ENCODE data around the gene NLGN1. TPM values are rescaled to one million over a fixed set of nuclear protein-coding genes. Genes with fewer than 3 reads are reported as not detected.

NLGN1 gene
- total RNA-seq, 1 experiment from 2014 or later = not detected

DNA sequence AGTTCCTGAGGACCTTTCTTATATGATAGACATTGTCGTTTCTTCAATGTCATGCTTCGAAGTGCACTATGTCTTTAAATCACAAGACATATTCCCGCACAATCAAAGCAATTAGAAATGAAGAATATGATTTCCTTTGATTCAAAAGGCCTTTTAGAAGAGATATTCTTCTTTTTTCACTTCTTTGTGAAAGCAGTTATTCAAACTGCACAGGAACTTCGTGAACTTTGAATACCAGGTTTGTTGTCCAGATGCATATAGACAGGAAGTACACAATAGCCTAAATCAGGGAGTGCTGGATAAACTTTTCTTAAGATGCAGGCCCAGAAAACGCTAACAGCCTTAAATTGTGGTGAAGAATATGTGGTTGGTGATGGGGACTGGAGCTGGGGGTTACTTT lies 870.5 kb downstream of the NLGN1 start:
- BruUV-seq (replicated peaks) = no TSS peak
- intact Hi-C loops (cut with micrococcal nuclease) = no loop called here
- H3K9me3 ChIP-seq (ENCODE audit: control insufficient read depth in 1 of 2, insufficient read depth in 1 of 2, low read depth in 1 of 2, low read length in 2 of 2) = no peaks in the 10 kb centered on the region
- ChIA-PET CTCF (no interaction called here), POLR2A (no interaction called here), RAD21 (ENCODE audit: low non-redundant PET in 1 of 2, low total read pairs in 2 of 2, uncharacterized antibody in 2 of 2, unreplicated experiment in 2 of 2) (no interaction called here)
- H3K4me2 ChIP-seq (ENCODE audit: low read length) = no peak overlapping the region
- no peak for DNase-seq (ENCODE audit: low read depth, low spot score)
- no peaks in the 10 kb centered on the region for H3K4me1 ChIP-seq (ENCODE audit: control insufficient read depth in 1 of 2, insufficient read depth in 2 of 2, low read length in 2 of 2)
- no peaks in the 10 kb centered on the region for H3K79me2 ChIP-seq (ENCODE audit: insufficient read depth, low read length)
- no peaks in the 10 kb centered on the region for H3K9me2 ChIP-seq (ENCODE audit: insufficient read depth)
- no peak overlapping the region for H3K9ac ChIP-seq (ENCODE audit: low read length)
- TF ChIP-seq SP1 (IDR thresholded peaks at IDR 0.05; ENCODE audit: low read depth) = no peak
- TF ChIP-seq SIN3A (IDR thresholded peaks at IDR 0.05; ENCODE audit: low read depth) = no peak
- no peak for TF ChIP-seq ZFX (IDR thresholded peaks at IDR 0.05)
- TF ChIP-seq YY1 (IDR thresholded peaks at IDR 0.05; ENCODE audit: extremely low read depth, insufficient replicate concordance, low read depth, low read length) = no peak
- no peak for TF ChIP-seq JUND (IDR thresholded peaks at IDR 0.05)
- TF ChIP-seq SRF (IDR thresholded peaks at IDR 0.05; ENCODE audit: low read depth) = no peak
- TF ChIP-seq CEBPB (IDR thresholded peaks at IDR 0.05; ENCODE audit: low read depth) = no peak
- TF ChIP-seq RAD21 (IDR thresholded peaks at IDR 0.05; ENCODE audit: low read depth) = no peak
- TF ChIP-seq CBX3 (IDR thresholded peaks at IDR 0.05; ENCODE audit: low read depth) = no peak
- no peak for TF ChIP-seq POLR2A (IDR thresholded peaks at IDR 0.05; ENCODE audit: borderline replicate concordance, extremely low read depth, insufficient read depth, insufficient read length)
- TF ChIP-seq, protein P1, sequence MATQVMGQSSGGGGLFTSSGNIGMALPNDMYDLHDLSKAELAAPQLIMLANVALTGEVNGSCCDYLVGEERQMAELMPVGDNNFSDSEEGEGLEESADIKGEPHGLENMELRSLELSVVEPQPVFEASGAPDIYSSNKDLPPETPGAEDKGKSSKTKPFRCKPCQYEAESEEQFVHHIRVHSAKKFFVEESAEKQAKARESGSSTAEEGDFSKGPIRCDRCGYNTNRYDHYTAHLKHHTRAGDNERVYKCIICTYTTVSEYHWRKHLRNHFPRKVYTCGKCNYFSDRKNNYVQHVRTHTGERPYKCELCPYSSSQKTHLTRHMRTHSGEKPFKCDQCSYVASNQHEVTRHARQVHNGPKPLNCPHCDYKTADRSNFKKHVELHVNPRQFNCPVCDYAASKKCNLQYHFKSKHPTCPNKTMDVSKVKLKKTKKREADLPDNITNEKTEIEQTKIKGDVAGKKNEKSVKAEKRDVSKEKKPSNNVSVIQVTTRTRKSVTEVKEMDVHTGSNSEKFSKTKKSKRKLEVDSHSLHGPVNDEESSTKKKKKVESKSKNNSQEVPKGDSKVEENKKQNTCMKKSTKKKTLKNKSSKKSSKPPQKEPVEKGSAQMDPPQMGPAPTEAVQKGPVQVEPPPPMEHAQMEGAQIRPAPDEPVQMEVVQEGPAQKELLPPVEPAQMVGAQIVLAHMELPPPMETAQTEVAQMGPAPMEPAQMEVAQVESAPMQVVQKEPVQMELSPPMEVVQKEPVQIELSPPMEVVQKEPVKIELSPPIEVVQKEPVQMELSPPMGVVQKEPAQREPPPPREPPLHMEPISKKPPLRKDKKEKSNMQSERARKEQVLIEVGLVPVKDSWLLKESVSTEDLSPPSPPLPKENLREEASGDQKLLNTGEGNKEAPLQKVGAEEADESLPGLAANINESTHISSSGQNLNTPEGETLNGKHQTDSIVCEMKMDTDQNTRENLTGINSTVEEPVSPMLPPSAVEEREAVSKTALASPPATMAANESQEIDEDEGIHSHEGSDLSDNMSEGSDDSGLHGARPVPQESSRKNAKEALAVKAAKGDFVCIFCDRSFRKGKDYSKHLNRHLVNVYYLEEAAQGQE (IDR thresholded peaks at IDR 0.05; ENCODE audit: low read depth) = no peak
- TF ChIP-seq EGR1 (IDR thresholded peaks at IDR 0.05; ENCODE audit: low read depth) = no peak
- TF ChIP-seq, protein P2, sequence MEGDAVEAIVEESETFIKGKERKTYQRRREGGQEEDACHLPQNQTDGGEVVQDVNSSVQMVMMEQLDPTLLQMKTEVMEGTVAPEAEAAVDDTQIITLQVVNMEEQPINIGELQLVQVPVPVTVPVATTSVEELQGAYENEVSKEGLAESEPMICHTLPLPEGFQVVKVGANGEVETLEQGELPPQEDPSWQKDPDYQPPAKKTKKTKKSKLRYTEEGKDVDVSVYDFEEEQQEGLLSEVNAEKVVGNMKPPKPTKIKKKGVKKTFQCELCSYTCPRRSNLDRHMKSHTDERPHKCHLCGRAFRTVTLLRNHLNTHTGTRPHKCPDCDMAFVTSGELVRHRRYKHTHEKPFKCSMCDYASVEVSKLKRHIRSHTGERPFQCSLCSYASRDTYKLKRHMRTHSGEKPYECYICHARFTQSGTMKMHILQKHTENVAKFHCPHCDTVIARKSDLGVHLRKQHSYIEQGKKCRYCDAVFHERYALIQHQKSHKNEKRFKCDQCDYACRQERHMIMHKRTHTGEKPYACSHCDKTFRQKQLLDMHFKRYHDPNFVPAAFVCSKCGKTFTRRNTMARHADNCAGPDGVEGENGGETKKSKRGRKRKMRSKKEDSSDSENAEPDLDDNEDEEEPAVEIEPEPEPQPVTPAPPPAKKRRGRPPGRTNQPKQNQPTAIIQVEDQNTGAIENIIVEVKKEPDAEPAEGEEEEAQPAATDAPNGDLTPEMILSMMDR (IDR thresholded peaks at IDR 0.05 in 2 of 3, conservative IDR thresholded peaks at IDR 0.05 in 1 of 3; ENCODE audit: borderline replicate concordance in 1 of 3, insufficient read depth in 1 of 3, low read depth in 2 of 3, low read length in 2 of 3) = no peak
- TF ChIP-seq EZH2phosphoT487 (IDR thresholded peaks at IDR 0.05; ENCODE audit: borderline replicate concordance) = no peak
- no peak for TF ChIP-seq ZNF274 (IDR thresholded peaks at IDR 0.05; ENCODE audit: low read depth, low read length)
- TF ChIP-seq, protein P3, sequence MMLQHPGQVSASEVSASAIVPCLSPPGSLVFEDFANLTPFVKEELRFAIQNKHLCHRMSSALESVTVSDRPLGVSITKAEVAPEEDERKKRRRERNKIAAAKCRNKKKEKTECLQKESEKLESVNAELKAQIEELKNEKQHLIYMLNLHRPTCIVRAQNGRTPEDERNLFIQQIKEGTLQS (IDR thresholded peaks at IDR 0.05) = no peak
- TF ChIP-seq, protein P4, sequence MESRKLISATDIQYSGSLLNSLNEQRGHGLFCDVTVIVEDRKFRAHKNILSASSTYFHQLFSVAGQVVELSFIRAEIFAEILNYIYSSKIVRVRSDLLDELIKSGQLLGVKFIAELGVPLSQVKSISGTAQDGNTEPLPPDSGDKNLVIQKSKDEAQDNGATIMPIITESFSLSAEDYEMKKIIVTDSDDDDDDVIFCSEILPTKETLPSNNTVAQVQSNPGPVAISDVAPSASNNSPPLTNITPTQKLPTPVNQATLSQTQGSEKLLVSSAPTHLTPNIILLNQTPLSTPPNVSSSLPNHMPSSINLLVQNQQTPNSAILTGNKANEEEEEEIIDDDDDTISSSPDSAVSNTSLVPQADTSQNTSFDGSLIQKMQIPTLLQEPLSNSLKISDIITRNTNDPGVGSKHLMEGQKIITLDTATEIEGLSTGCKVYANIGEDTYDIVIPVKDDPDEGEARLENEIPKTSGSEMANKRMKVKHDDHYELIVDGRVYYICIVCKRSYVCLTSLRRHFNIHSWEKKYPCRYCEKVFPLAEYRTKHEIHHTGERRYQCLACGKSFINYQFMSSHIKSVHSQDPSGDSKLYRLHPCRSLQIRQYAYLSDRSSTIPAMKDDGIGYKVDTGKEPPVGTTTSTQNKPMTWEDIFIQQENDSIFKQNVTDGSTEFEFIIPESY (IDR thresholded peaks at IDR 0.05; ENCODE audit: extremely low read depth, insufficient replicate concordance, low read length) = no peak
- TF ChIP-seq, protein P5, sequence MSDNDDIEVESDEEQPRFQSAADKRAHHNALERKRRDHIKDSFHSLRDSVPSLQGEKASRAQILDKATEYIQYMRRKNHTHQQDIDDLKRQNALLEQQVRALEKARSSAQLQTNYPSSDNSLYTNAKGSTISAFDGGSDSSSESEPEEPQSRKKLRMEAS (IDR thresholded peaks at IDR 0.05) = no peak
- TF ChIP-seq EZH2 (IDR thresholded peaks at IDR 0.05) = no peak
- ATAC-seq = no peak
- no peaks in the 10 kb centered on the region for H3K36me3 ChIP-seq (ENCODE audit: control insufficient read depth in 1 of 2, insufficient read depth in 2 of 2, low read length in 2 of 2)
- H4K20me1 ChIP-seq (ENCODE audit: insufficient read depth) = no peaks in the 10 kb centered on the region
- no peak overlapping the region for H2AFZ ChIP-seq (ENCODE audit: low read depth, low read length, poor library complexity, severe bottlenecking)
- no peak overlapping the region for H3K27ac ChIP-seq (ENCODE audit: low read depth, low read length)
- H3K4me3 ChIP-seq (replicated peaks in 1 of 2; ENCODE audit: low read depth in 1 of 2, low read length in 2 of 2) = no peak overlapping the region
- no peaks in the 10 kb centered on the region for H3K27me3 ChIP-seq (ENCODE audit: insufficient read depth, low read length)
